GM12874 (cell line): ENCODE measurements around the gene BMX.

ENCODE experiments used
- TF ChIP-seq, protein P1 (sequence below): IDR thresholded peaks from 2 replicates; pipeline ENCODE4 v1.5.1; 2011; ENCODE audit warnings: low read depth, mild to moderate bottlenecking, control low read depth, low read length, moderate library complexity; ENCODE audit not compliant: insufficient read depth

BMX gene

DNA sequence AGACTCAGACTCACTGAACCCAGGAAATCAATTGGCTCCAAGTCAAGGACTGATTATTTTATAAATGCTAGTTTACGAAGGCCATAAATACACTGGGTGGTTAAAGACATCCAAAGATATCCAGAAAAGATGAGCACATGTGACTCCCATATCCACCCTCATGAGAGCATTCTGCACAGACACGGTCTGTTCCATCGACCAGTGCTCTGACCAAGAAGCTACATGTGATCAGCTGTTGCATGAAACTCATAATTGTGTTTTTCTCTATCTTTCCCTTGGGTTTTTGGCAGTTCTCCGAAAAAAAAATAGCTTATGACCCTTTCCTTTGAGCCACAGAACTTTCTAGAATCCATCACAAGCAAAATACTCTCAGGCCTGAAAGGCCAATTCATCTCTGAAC is 4.8 kb upstream of the BMX start:
- TF ChIP-seq, protein P1, sequence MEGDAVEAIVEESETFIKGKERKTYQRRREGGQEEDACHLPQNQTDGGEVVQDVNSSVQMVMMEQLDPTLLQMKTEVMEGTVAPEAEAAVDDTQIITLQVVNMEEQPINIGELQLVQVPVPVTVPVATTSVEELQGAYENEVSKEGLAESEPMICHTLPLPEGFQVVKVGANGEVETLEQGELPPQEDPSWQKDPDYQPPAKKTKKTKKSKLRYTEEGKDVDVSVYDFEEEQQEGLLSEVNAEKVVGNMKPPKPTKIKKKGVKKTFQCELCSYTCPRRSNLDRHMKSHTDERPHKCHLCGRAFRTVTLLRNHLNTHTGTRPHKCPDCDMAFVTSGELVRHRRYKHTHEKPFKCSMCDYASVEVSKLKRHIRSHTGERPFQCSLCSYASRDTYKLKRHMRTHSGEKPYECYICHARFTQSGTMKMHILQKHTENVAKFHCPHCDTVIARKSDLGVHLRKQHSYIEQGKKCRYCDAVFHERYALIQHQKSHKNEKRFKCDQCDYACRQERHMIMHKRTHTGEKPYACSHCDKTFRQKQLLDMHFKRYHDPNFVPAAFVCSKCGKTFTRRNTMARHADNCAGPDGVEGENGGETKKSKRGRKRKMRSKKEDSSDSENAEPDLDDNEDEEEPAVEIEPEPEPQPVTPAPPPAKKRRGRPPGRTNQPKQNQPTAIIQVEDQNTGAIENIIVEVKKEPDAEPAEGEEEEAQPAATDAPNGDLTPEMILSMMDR, result no peak

GRCh38 chrX:15496824-15497223 is 3.8 kb upstream of the BMX start:
- TF ChIP-seq, protein P1, result no peak

DNA sequence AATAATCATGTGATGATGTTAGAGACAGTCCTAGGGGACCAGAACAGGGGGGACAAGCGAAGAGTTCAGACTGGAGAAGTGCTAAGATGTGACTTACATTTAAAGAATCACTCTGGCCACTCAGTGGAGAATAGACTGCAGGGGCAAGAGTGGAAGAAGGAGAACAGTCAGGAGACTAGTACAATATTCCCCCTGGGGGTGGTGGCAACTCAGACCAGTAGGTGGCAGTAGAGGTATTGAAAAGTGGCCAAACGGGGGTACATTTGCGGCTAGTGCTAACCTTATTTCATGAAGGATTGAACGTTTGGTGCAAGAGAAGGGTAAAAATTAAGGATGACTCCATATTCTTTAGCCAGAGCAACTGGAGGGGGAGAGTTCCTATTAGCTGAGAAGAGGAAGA is 2.7 kb upstream of the BMX start:
- TF ChIP-seq, protein P1, result peak; percentile 54

DNA sequence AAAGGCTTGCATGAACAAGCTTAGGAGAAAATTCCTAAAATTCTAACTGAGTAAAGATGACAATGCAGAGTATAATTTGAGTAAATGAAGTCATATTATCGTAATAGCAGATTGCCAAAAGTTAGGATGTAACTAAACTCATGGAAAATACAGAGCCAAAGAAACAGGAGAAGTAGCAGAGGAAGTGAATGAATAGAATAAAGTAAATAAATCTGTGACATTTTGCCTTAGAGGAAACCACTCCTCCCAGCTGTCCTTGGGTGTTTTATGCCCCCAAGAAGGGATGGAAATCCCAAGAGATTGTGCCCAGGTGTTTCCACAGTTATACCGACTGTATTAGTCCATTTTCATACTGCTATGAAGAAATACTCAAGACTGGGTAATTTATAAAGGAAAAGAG is 1.9 kb upstream of the BMX start:
- TF ChIP-seq, protein P1, result no peak

GRCh38 chrX:15499976-15500375 is 631 bp upstream of the BMX start:
- TF ChIP-seq, protein P1, result no peak

- TF ChIP-seq, protein P1, result no peak
Observed at GRCh38 chrX:15501506-15501905, 899 bp downstream of the BMX start.

DNA sequence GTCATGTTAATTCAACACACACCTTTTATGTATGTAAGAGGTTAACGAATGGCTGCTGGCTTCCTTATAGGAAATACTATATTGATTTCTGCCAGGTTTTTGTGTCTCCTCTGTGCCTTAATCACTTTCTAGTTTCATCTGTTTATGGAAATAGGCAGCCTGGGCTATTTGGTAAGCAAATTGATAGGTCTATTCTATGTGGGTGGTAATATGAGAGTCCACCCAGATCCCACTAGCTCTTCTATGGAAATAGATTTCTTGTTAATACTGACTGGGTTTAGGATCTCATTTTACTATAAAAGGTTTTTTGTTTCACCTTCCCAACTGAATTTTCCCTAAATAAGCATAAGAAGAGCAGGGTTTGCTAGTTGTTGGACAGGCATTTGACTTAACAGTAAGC is 4.1 kb downstream of the BMX start:
- TF ChIP-seq, protein P1, result no peak

- TF ChIP-seq, protein P1, result no peak
Observed at GRCh38 chrX:15505101-15505500, 4.5 kb downstream of the BMX start.
